Measurements from ENCODE around the gene C22orf23. TPM values are rescaled to one million over a fixed set of nuclear protein-coding genes. Genes with fewer than 3 reads are reported as not detected.

The C22orf23 gene
- total and polyA plus RNA-seq, 2 of the 13 experiments (the other 11 are each of a cell fraction or from before 2014, with no cell fraction given), result 0.21 to 0.24 TPM

GRCh38 chr22:37920126-37920525 is 33.3 kb downstream of the C22orf23 start:
- no peak overlapping the region for H2AFZ ChIP-seq (ENCODE audit: low read length)
- no peak overlapping the region for H3K9ac ChIP-seq (ENCODE audit: insufficient read depth, low read depth, low read length)
- in situ Hi-C loops (cut with HindIII; ENCODE audit: extremely low pct_ligation_motif_present, low pct_unique_long_range_greater_than_20kb), result no loop called here
- intact Hi-C loops (cut with micrococcal nuclease; ENCODE audit: unreplicated experiment), result no loop called here
- H3K79me2 ChIP-seq (ENCODE audit: insufficient read depth, low read length), result no peaks in the 10 kb centered on the region
- no TSS peak for BruUV-seq (replicated peaks)
- H4K20me1 ChIP-seq (ENCODE audit: insufficient read depth, low read length), result no peaks in the 10 kb centered on the region
- peaks cover 9 to 35% of the 10 kb centered on the region in 2 experiments; a peak in 4 of 5 replicates for H3K36me3 ChIP-seq (replicated peaks in 1 of 2; ENCODE audit: control insufficient read depth in 1 of 2, insufficient read depth in 2 of 2, low read length in 2 of 2)
- 87% methylated on average over 5 of the region's 5 CpGs for whole genome bisulfite sequencing (ENCODE audit: low lambda C conversion rate)
- no peak for TF ChIP-seq ZNF350 (CRISPR knock-in tag; IDR thresholded peaks at IDR 0.05; ENCODE audit: borderline replicate concordance, low read depth)
- H3K9me3 ChIP-seq (ENCODE audit: low read length), result no peaks in the 10 kb centered on the region
- no peak overlapping the region for H3K4me3 ChIP-seq (replicated peaks in 1 of 3; ENCODE audit: insufficient read depth in 1 of 3, low read depth in 2 of 3, low read length in 3 of 3)
- H3K27ac ChIP-seq (ENCODE audit: extremely low read length, insufficient read depth, low read length), result no peak overlapping the region
- ChIA-PET POLR2A (no interaction called here), CTCF (ENCODE audit: low intra/inter-chr PET ratio, low total read pairs) (no interaction called here)
- no peak for FAIRE-seq
- no peaks in the 10 kb centered on the region for H3K27me3 ChIP-seq (ENCODE audit: control insufficient read depth in 1 of 2, insufficient read depth in 2 of 2, low read length in 2 of 2)
- DNase-seq (ENCODE audit: low spot score), result no peak
- no peak overlapping the region for H3K4me2 ChIP-seq (ENCODE audit: low read depth, low read length)
- H3K4me1 ChIP-seq (ENCODE audit: insufficient read depth, low read length), result no peaks in the 10 kb centered on the region; the same call in 1 of the 2 replicates
- no peak for ATAC-seq

- intact Hi-C loops (cut with micrococcal nuclease; ENCODE audit: unreplicated experiment) (no loop called here), in situ Hi-C loops (cut with HindIII; ENCODE audit: extremely low pct_ligation_motif_present, low pct_unique_long_range_greater_than_20kb) (no loop called here)
- Histone ChIP-seq H3K36me3 (replicated peaks in 1 of 2; ENCODE audit: control insufficient read depth in 1 of 2, insufficient read depth in 2 of 2, low read length in 2 of 2) (peaks cover 9 to 31% of the 10 kb centered on the region in 2 experiments; a peak in 4 of 5 replicates), H4K20me1 (ENCODE audit: insufficient read depth, low read length) (no peaks in the 10 kb centered on the region), H3K4me2 (ENCODE audit: low read depth, low read length) (no peak overlapping the region), H3K4me3 (replicated peaks in 1 of 3; ENCODE audit: insufficient read depth in 1 of 3, low read depth in 2 of 3, low read length in 3 of 3) (no peak overlapping the region), H3K4me1 (ENCODE audit: insufficient read depth, low read length) (no peaks in the 10 kb centered on the region; the same call in 1 of the 2 replicates), H2AFZ (ENCODE audit: low read length) (no peak overlapping the region), H3K79me2 (ENCODE audit: insufficient read depth, low read length) (no peaks in the 10 kb centered on the region), H3K9ac (ENCODE audit: insufficient read depth, low read depth, low read length) (no peak overlapping the region), H3K27me3 (ENCODE audit: control insufficient read depth in 1 of 2, insufficient read depth in 2 of 2, low read length in 2 of 2) (no peaks in the 10 kb centered on the region), H3K9me3 (ENCODE audit: low read length) (no peaks in the 10 kb centered on the region), H3K27ac (ENCODE audit: extremely low read length, insufficient read depth, low read length) (no peak overlapping the region)
- DNase-seq (ENCODE audit: low spot score), result no peak
- BruUV-seq (replicated peaks), result no TSS peak
- peak; percentile 27 for ATAC-seq
- POLR2A ChIA-PET, result interaction anchor here (0.8 kb wide), 1 partner anchor 29 kb away, joined by 4 read pairs; no protein-coding TSS in a partner anchor
- WGBS (ENCODE audit: low lambda C conversion rate), result 84% methylated on average over 14 of the region's 25 CpGs
- CTCF ChIA-PET (ENCODE audit: low intra/inter-chr PET ratio, low total read pairs), result no interaction called here
- FAIRE-seq, result no peak
- TF ChIP-seq ZNF576 (CRISPR knock-in tag; IDR thresholded peaks at IDR 0.05), result no peak
- no peak for TF ChIP-seq SALL1 (CRISPR knock-in tag; IDR thresholded peaks at IDR 0.05)
- no peak for TF ChIP-seq ATF2 (CRISPR knock-in tag; IDR thresholded peaks at IDR 0.05)
- TF ChIP-seq ZNF615 (CRISPR knock-in tag; IDR thresholded peaks at IDR 0.05; ENCODE audit: borderline replicate concordance), result no peak
- TF ChIP-seq ZNF605 (CRISPR knock-in tag; IDR thresholded peaks at IDR 0.05), result no peak
- no peak for TF ChIP-seq ZNF672 (CRISPR knock-in tag; IDR thresholded peaks at IDR 0.05)
- peak; percentile 45 for TF ChIP-seq ZNF687 (CRISPR knock-in tag; IDR thresholded peaks at IDR 0.05)
- no peak for TF ChIP-seq ZNF230 (CRISPR knock-in tag; IDR thresholded peaks at IDR 0.05)
- no peak for TF ChIP-seq ISX (CRISPR knock-in tag; conservative IDR thresholded peaks at IDR 0.05)
- no peak for TF ChIP-seq ZEB1 (IDR thresholded peaks at IDR 0.05; ENCODE audit: insufficient replicate concordance, low read depth)
- TF ChIP-seq ZNF460 (CRISPR knock-in tag; IDR thresholded peaks at IDR 0.05; ENCODE audit: borderline replicate concordance), result no peak
Measured at GRCh38 chr22:37918580-37919270, 34.7 kb downstream of the C22orf23 start.

Data from HepG2 (cell line).